Astrocyte of the spinal cord (primary cell): ENCODE measurements around the gene LINC01488.

Experiments
- DNase-seq: peaks from one replicate; pipeline ENCODE4 v3.0.0; 2011; ENCODE audit warnings: low read depth, low spot score
- H3K4me3 ChIP-seq: 2 replicates; pipeline ENCODE4 v1.5.1; 2011; ENCODE audit warnings: low read depth, mild to moderate bottlenecking, low read length, moderate library complexity
- CTCF ChIP-seq: IDR thresholded peaks from 2 replicates; pipeline ENCODE4 v1.5.1; 2012; ENCODE audit warnings: low read depth, mild to moderate bottlenecking, low read length, inconsistent platforms
- in situ Hi-C: cut with HindIII; loops from 2 replicates; pipeline ENCODE4 v1.10.0; 2017; ENCODE audit warnings: low sequenced_read_pairs

The LINC01488 gene

GRCh38 chr11:69537126-69537525 is 55.7 kb downstream of the LINC01488 start:
- no peak for DNase-seq
- TF ChIP-seq CTCF: no peak
- no peak overlapping the region for H3K4me3 ChIP-seq
- in situ Hi-C loops: no loop called here

- H3K4me3 ChIP-seq: no peak overlapping the region
- TF ChIP-seq CTCF: no peak
- no peak for DNase-seq
- in situ Hi-C loops: no loop called here
Measured at GRCh38 chr11:69537855-69538640, 56.6 kb downstream of the LINC01488 start.

GRCh38 chr11:69538854-69539253 is 57.4 kb downstream of the LINC01488 start:
- no peak for TF ChIP-seq CTCF
- DNase-seq: no peak
- in situ Hi-C loops: no loop called here
- no peak overlapping the region for H3K4me3 ChIP-seq

- no peak overlapping the region for H3K4me3 ChIP-seq
- no peak for TF ChIP-seq CTCF
- DNase-seq: no peak
- in situ Hi-C loops: no loop called here
Measured at GRCh38 chr11:69539416-69540117, 58.1 kb downstream of the LINC01488 start.

DNA sequence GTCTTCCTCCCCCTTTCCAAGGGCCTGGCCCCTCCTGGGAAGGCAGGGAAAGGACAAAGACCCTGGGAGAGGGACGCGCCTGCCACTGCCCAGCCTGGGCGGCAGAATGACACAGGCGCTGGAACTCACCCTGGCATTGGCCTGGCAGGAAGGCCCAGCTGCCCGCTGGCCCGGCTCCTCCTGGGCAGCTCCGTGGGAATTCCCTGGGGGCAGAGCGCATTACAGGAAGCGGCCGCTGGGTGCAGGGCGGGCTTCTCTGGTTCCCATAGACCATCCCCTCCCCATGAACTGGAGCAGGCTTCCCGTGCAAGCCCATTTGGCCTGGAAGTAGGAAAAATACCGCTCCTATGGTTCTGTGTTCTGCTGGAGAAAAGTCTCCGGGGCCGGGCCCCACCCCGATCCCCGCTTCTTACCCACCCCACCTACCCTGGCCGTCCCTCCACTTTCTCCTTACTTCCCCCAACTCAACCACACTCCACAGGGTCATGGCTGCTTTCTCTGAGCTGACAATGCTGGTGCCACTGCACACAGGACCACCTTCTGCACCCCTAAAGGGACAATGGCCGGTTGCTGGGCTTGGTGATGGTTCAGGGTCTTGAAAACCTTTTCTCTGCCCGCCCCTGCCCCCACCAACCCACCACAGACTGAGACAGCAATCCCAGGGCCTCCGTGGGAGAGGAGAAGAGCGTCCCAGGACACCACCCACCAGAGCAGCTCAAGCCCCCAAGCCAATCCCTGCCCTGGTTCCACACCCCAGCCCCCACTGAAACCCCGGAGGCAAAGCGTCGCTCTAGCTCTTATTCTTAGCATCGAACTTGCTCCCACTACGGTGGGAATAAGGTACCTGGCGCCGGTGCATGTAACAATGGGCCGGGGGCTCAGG is 58.9 kb downstream of the LINC01488 start:
- no peak for DNase-seq
- in situ Hi-C loops: no loop called here
- no peak for TF ChIP-seq CTCF
- no peak overlapping the region for H3K4me3 ChIP-seq

- no peak for DNase-seq
- TF ChIP-seq CTCF: no peak
- no peak overlapping the region for H3K4me3 ChIP-seq
- in situ Hi-C loops: no loop called here
Measured at GRCh38 chr11:69541001-69541285, 59.5 kb downstream of the LINC01488 start.
